D721Med (cell line): Measurements from ENCODE around the gene RNASE12.

Experiments used
- DNase-seq: peaks from one replicate; pipeline ENCODE4 v3.0.0; 2011; ENCODE audit warnings: low spot score; ENCODE audit not compliant: insufficient read length
- FAIRE-seq: peaks from 2 replicates; lab custom pipeline; 2011; peaks lifted over from hg19 to GRCh38; lab: Jason Lieb, UNC
- CTCF ChIP-seq: IDR thresholded peaks from 2 replicates; pipeline ENCODE4 v1.5.1; 2012; ENCODE audit warnings: mild to moderate bottlenecking, control low read depth; ENCODE audit not compliant: insufficient read depth; ENCODE audit errors: missing control alignments

RNASE12 gene

GRCh38 chr14:20613094-20614037 is 22.2 kb upstream of the RNASE12 start:
- DNase-seq (no peak), FAIRE-seq (no peak)
- peak; percentile 58 for TF ChIP-seq CTCF

- no peak for DNase-seq
- no peak for TF ChIP-seq CTCF
- no peak for FAIRE-seq
Measured at GRCh38 chr14:20612403-20612802, 21.2 kb upstream of the RNASE12 start.

- FAIRE-seq (no peak), DNase-seq (no peak)
- TF ChIP-seq CTCF: no peak
Measured at GRCh38 chr14:20611277-20611676, 20.1 kb upstream of the RNASE12 start.

GRCh38 chr14:20610002-20610765 is 19.0 kb upstream of the RNASE12 start:
- DNase-seq (no peak), FAIRE-seq (no peak)
- TF ChIP-seq CTCF: no peak

GRCh38 chr14:20609215-20610001 is 18.2 kb upstream of the RNASE12 start:
- DNase-seq: no peak
- peak; percentile 92 for TF ChIP-seq CTCF
- FAIRE-seq: no peak

- TF ChIP-seq CTCF: no peak
- FAIRE-seq (no peak), DNase-seq (no peak)
Measured at GRCh38 chr14:20608383-20609110, 17.4 kb upstream of the RNASE12 start.
